ENCODE data around the gene CAPN15.

The CAPN15 gene

GRCh38 chr16:526181-527014 is 1.1 kb upstream of the CAPN15 start:
- no peak for DNase-seq

DNA sequence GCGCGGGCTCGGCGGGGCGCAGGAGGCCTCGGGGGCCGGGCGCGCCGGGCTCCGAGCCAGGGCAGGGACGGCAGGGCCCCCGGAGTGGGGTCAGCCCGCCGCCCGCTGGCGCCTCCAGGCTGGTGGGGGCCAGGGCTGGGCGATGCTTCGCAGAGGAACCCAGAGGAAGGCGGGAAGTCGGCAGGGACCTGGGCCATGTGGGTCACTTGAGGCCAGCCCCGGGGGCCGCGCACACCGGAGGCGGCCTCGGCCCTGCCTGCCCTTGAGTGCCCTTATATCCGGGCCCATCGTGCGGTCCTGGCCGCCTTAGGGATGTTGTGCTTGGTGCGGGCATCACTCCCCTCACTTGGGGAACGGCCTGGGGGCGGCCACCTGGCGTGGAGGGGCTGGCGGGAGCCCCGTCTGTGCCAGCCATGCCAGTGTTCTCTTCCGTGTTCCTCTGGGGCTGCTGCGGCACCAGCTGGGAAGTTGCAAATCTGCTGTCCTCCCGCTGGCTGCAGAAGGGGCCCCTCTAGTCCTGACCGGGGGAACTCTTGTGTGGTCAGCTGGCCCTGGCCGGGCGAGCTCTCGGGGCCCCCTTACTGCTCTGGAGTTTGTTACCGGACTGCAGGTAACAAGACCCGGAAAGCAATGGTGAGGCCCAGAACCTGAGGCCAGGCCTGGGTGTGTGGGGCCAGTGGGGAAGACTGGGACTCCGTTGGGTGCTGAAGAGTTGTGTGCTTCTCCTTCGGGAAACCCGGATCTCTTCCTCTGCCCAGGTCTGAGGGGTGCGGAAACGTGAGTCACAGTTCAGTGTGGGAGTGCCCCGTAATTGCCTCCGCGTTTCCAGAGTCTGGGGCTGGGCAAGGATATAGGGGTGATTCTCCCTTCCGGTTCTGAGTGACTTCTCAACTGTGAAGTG is 849 bp downstream of the CAPN15 start:
- no peak for DNase-seq

DNA sequence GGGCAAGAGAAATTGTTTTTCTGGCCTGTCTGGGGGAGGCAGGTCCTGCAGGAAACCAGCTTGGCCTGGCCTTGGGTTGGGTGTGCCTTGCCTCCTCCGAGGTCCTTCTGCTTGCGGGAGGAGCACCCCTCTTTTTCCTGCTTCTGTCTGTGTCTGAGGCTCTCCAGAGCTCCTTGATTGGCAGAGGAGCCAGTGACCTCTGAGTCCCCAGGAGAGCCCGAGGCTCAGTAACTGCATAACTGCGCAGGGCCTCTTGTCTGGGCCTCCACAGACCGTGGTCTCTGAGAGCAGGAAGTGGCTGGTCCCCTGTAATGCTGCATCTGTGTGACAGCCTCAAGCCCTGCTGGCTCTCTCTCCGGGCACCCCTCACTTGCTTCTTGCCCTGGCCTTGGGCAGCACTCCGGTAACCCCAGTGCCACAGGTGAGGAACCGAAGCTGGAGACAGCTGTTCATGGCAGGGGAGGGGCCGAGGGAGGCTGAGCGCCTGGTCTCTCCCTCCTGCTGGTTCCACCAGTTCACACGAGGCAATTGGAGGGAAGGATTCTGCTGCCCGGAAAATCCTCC is 1.6 kb downstream of the CAPN15 start:
- DNase-seq, result no peak

- no peak for DNase-seq
Observed at GRCh38 chr16:530111-530817, 2.8 kb downstream of the CAPN15 start.

- DNase-seq, result no peak
Observed at GRCh38 chr16:531494-532125, 4.1 kb downstream of the CAPN15 start.

GRCh38 chr16:533391-534123 is 6.0 kb downstream of the CAPN15 start:
- DNase-seq, result no peak

DNA sequence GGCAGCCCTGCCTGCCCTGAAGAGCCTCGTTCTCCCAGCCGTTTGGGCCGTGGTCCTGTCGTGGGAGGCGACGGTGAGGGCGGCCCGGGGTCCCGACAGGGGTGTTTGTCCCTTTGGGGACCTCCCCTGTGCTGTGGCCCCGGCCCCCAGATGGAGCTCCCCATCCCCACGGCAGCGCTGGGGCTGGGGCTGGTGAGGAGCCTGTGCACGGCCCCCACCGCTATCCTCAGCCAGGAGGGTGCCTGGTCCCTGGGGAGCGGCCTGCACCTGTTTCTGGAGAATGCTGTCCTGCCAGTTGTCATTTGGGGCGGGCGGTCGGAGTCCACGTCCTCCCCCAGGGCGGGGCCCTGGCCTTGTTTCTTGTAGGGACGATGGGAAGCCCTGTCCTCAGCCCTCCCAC is 6.6 kb downstream of the CAPN15 start:
- DNase-seq, result no peak

- DNase-seq, result no peak
Observed at GRCh38 chr16:534856-535445, 7.4 kb downstream of the CAPN15 start.

DNA sequence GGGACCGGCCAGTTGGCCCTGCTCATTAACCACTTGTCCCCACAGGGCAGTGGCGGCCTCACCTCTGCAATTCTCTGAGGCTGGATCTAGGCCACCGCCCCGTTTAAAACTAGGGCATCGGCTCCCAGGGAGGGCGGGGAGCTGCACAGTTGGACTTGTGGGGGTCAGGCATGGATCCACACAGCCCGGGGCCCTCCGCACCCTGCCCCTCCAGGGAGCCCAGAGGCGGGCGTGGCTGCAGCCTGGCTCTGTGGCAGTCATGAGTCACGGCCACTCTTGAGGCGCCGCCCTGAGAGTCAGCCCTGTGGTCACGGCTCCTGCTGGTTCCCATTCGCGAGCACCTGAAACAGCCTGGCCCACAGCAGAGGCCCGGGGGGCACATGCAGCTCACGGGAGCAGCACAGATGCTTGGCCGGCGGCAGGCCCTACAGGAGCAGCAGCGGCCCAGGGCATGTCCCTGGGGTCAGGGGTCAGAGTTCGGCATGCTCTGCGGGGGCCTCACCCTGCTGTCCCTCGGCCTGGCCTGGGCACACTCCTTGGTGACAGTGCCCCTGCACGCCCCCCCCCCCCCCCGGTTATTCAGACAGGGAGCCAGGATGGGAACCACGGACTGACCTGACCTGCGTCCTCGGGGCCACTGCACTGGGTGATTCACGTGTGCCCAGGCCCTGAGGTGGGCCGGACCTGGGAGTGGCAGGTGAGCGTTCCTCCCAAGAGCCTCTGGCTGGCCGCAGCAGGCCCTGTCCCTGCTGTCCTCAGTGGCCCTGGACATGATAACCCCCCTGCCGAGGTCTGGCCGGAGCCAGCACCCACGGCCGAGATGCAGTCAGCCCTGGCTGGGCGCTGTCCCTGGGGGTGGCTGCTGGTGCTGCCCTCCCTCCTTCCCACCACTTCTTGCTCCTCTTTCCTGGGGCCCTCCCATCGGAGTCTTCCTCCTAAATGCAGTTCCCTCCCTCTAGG is 8.2 kb downstream of the CAPN15 start:
- no peak for DNase-seq

- DNase-seq, result no peak
Observed at GRCh38 chr16:536746-537145, 9.2 kb downstream of the CAPN15 start.

DNA sequence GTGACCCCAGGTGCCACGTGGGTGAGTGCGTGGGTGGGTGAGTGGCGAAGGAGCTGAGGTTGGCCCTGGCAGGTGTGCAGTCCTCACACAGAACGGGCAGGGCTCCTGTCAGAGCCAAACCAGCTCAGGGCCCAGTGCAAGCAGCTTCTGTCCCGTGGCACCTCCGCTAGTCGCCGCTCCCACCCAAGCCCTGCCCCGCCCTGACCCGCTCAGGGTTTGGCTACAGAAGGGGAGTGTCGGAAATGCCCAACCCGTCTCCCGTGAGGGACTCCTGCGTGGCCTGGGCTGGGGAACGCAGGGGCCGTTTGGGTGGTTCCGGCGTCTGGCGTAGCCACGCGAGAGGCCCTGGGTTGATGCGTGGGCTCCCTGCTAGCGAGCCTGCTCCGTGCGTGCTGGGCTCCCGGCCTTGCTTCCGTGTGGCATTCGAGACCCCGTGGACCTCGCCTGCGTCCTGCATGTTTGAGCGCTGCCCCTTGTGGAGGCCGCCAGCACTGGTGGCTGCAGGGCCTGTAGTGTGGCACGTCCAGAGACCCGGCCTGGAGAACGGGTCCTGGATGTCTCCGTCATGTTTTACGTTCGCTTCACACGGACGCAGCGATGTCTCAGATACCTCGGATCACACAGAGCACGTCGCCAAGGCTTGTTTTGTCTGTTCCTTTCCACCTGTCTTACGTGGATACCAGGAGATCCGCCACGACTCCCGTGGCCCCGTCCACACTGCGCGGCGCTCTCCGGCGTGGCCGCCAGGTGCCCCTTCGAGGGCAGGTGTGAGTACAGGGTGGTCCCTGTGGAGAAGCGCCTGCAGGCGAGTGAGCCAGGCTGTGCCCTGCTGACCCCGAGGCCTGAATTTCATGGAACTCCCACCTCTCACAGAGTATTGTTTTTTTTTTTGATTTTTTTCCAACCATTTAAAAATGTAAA is 10.2 kb downstream of the CAPN15 start:
- no peak for DNase-seq

- DNase-seq, result no peak
Observed at GRCh38 chr16:539901-540530, 12.5 kb downstream of the CAPN15 start.

DNA sequence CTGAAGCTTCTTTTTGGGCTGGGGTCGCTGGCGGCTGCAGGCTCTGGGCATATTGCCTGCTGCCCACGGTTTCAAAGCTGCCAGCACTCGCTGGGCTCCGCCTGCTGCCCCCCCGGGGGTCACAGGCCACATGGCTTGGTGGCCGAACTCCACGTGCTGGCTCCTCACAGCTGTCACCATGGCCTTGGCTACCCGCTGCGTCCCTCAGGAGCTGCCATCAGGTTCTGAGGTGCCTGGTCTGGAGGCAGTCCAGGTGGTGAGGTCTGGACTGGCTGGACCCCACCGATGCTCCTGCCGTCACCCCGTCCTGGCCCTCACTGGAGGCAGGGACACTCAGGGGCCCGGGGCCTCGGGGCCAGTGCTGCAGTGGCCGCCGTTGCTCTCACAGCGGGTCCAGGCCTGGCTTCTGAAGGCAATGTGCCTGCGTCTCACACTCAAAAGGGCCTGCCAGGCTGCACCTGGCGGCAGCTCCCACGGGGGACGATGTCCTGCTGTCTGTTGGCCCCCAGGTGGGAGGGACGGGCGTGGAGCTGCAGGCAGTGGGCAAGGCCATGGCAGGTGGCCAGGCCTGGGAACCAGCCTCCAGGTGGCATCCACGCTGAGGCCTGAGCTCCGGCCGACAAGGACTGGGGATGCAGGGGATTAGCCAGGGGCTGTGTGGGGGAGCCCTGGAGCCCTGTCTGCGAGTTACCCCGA is 13.3 kb downstream of the CAPN15 start:
- DNase-seq, result no peak

DNA sequence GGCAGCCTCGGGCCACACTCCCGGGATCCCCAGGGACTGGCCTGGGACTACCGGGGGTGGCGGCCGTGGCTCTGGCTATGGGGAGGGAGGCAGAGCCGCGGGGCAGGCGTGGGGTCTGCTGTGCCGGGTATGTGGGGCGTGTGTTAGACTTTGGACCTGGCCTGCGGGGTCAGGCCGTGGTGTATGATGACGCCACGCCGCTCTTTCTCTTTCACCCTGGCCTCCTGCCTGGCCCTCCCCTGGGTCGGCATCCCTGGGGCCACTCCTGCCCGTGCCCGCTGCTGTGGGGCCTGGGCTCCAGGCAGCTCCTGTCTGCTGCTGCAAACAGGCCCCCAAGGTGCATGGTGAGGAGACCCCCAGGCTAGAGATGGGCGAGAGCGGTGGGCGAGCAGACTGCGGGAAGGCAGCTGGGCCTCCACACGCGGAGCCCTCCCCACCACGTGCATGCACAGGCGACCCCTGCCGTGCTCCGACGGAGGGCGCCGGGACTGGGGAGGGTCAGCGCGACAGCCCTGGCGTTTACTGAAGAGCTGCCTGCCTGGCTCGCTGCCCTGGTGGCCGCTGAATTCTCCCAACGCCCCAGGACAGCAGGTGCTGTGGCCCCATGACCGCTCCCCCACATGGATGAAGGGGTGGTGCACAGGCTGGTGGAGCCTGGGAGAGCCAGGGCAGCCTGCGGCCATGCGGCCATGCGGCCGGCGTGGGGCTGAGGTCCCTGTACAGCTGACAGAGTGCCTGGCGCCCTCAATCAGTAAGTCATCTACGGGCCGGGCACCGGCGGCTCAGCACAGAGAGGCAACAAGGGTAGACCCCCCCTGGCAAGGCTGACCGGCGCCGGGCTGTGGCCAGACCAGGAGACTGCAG is 16.0 kb downstream of the CAPN15 start:
- DNase-seq, result no peak

GRCh38 chr16:544517-544916 is 17.0 kb downstream of the CAPN15 start:
- DNase-seq, result no peak

DNA sequence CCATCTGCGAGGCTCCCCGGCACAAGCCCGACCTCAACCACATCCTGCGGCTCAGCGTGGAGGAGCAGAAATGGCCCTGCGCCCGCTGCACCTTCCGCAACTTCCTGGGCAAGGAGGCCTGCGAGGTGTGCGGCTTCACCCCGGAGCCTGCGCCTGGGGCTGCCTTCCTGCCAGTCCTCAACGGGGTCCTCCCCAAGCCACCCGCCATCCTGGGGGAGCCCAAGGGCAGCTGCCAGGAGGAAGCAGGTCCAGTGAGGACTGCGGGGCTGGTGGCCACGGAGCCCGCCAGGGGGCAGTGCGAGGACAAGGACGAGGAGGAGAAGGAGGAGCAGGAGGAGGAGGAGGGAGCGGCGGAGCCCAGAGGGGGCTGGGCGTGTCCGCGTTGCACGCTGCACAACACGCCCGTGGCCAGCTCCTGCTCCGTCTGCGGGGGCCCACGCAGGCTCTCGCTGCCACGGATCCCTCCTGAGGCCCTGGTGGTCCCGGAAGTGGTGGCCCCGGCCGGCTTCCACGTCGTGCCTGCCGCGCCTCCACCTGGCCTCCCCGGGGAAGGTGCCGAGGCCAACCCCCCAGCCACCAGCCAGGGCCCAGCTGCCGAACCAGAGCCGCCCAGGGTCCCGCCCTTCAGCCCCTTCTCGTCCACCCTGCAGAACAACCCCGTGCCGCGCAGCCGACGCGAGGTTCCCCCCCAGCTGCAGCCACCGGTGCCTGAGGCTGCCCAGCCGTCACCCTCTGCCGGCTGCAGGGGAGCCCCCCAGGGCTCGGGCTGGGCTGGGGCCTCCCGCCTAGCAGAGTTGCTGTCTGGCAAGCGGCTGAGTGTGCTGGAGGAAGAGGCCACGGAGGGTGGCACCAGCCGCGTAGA is 19.6 kb downstream of the CAPN15 start:
- no peak for DNase-seq

Data from NCI-H446 treated with DMSO at 0.1 percent for 48 hours (cell line).